Mesenteric fat pad (tissue), 1 donor: ENCODE data around the gene FIGN. TPM values are rescaled to one million over a fixed set of nuclear protein-coding genes. Genes with fewer than 3 reads are reported as not detected.
A peak's percentile ranks its signal among the peaks of the same experiment; 100 is the strongest.

Experiments used
- DNase-seq: peaks from one replicate; pipeline ENCODE4 v3.0.0-alpha.2; 2020; ENCODE audit warnings: low spot score
- long read RNA-seq: library from polyadenylated mRNA; unstranded; transcript quantifications from one replicate; pipeline ENCODE4 v2.0.0, GENCODE V29; 2020
- total RNA-seq: library from RNA; stranded (reverse); fragmentation: NEBNext Ultra II Directional; extraction: Animal tissue kit (Norgen Biotek cat#: 25700); gene quantifications from one replicate; pipeline ENCODE4 v1.2.1, GENCODE V29; 2021
- donor health status: DM: yes; HTN: yes; CAD: no.

Gene FIGN
- 10.3 TPM for total RNA-seq
- long read RNA-seq, full-length matches to known transcripts = 1 of 11 reads
- long read RNA-seq, partial matches to known transcripts = 2 of 11 reads
- long read RNA-seq, other reads (novel, unspliced or antisense) = 8 of 11 reads

GRCh38 chr2:163735685-163736432 lies at the start of gene FIGN:
Gene FIGN (minus strand): TSS chr2:163736008. CDS start chr2:163734927, 1,081 bp downstream.
- peak; percentile 89 for DNase-seq

GRCh38 chr2:163785162-163785561 lies 49.4 kb upstream of the FIGN start:
- no peak for DNase-seq

GRCh38 chr2:163779970-163780597 lies 44.3 kb upstream of the FIGN start:
- no peak for DNase-seq

- DNase-seq = no peak
Observed at GRCh38 chr2:163778045-163778781, 42.4 kb upstream of the FIGN start.

- DNase-seq = no peak
Observed at GRCh38 chr2:163775304-163775703, 39.5 kb upstream of the FIGN start.

- no peak for DNase-seq
Observed at GRCh38 chr2:163774862-163775261, 39.1 kb upstream of the FIGN start.

- DNase-seq = no peak
Observed at GRCh38 chr2:163773276-163773675, 37.5 kb upstream of the FIGN start.

- no peak for DNase-seq
Observed at GRCh38 chr2:163771596-163771995, 35.8 kb upstream of the FIGN start.

GRCh38 chr2:163768881-163769695 lies 33.3 kb upstream of the FIGN start:
- DNase-seq = no peak

- DNase-seq = no peak
Observed at GRCh38 chr2:163767097-163767496, 31.3 kb upstream of the FIGN start.

- DNase-seq = no peak
Observed at GRCh38 chr2:163764566-163764965, 28.8 kb upstream of the FIGN start.

- no peak for DNase-seq
Observed at GRCh38 chr2:163759013-163759412, 23.2 kb upstream of the FIGN start.

GRCh38 chr2:163757814-163758213 lies 22.0 kb upstream of the FIGN start:
- DNase-seq = no peak

GRCh38 chr2:163756588-163756987 lies 20.8 kb upstream of the FIGN start:
- no peak for DNase-seq

- DNase-seq = no peak
Observed at GRCh38 chr2:163755366-163755765, 19.6 kb upstream of the FIGN start.

- no peak for DNase-seq
Observed at GRCh38 chr2:163753726-163754125, 17.9 kb upstream of the FIGN start.

GRCh38 chr2:163752267-163752666 lies 16.5 kb upstream of the FIGN start:
- no peak for DNase-seq

- no peak for DNase-seq
Observed at GRCh38 chr2:163751696-163752095, 15.9 kb upstream of the FIGN start.

- no peak for DNase-seq
Observed at GRCh38 chr2:163748420-163748819, 12.6 kb upstream of the FIGN start.

- no peak for DNase-seq
Observed at GRCh38 chr2:163741435-163741834, 5.6 kb upstream of the FIGN start.

GRCh38 chr2:163737563-163737962 lies 1.8 kb upstream of the FIGN start:
- no peak for DNase-seq
